Heart right ventricle (tissue), 16 donors: Measurements from ENCODE around the gene TSEN54. TPM values are rescaled to one million over a fixed set of nuclear protein-coding genes. Genes with fewer than 3 reads are reported as not detected.

Experiments used
- ATAC-seq, 8 donors: fragments of 200-7000 bp; cut with Tn5 transposase; one replicate each; pipeline ENCODE4 v1.9.1; 2020; ENCODE audit warnings: mild to moderate bottlenecking in 8 of 8, moderate library complexity in 8 of 8, moderate number of reproducible peaks in 1 of 8
- DNase-seq, 2 donors: peaks; one replicate each; pipeline ENCODE4 v3.0.0-alpha.2; 2020
- H3K27ac ChIP-seq, 10 donors: fragments of 200-600 bp; sonication (generic) in 2 of 10; one replicate each; pipeline versions ENCODE4 v1.5.0 to v1.8.0; 2020 to 2022; ENCODE audit warnings: mild to moderate bottlenecking in 3 of 10
- H3K27me3 ChIP-seq, 7 donors: fragments of 200-600 bp; one replicate each; pipeline ENCODE4 v1.8.0; 2021 to 2022; ENCODE audit warnings: mild to moderate bottlenecking in 2 of 7
- H3K36me3 ChIP-seq, 9 donors: fragments of 200-600 bp; sonication (generic) in 1 of 9; one replicate each; pipeline versions ENCODE4 v1.5.0 to v1.8.0; 2020 to 2022; ENCODE audit warnings: mild to moderate bottlenecking in 2 of 9
- H3K4me1 ChIP-seq, 9 donors: fragments of 200-600 bp; sonication (generic) in 1 of 9; one replicate each; pipeline versions ENCODE4 v1.5.0 to v1.8.0; 2020 to 2022; ENCODE audit warnings: mild to moderate bottlenecking in 4 of 9
- H3K4me3 ChIP-seq, 10 donors: fragments of 200-600 bp; sonication (generic) in 2 of 10; one replicate each; pipeline versions ENCODE4 v1.5.0 to v1.8.0; 2020 to 2022; ENCODE audit warnings: mild to moderate bottlenecking in 7 of 10, moderate library complexity in 2 of 10
- H3K9me3 ChIP-seq, 11 donors: fragments of 200-600 bp in 10 of 11; sonication (generic) in 2 of 11; one replicate each; pipeline versions ENCODE4 v1.5.0 to v1.8.0; 2013 to 2022; ENCODE audit warnings: mild to moderate bottlenecking in 2 of 11, control low read depth in 1 of 11, moderate library complexity in 1 of 11
- WGBS, 2 donors: extraction: QIAGEN DNeasy Blood & Tissue Kit; methylation state at CpG; one replicate each; pipeline ENCODE4 v1.1.7; 2013; ENCODE audit warnings: inconsistent platforms in 1 of 2; 5-methylcytosine and 5-hydroxymethylcytosine counted together
- intact Hi-C, 10 donors: fragments of 100-400 bp; cut with DNase I; formaldehyde crosslinking; loops; one replicate each; pipeline versions ENCODE4 v1.11.1 to v1.14.2; 2022
- polyA plus RNA-seq, 2 donors: library from polyadenylated mRNA; stranded (reverse); fragments of 200-250 nt; gene quantifications; one replicate each; pipeline ENCODE4 v1.2.3, GENCODE V29; 2013
- total RNA-seq, 10 donors: library from RNA; stranded (reverse); fragmentation: NEBNext Ultra II Directional in 3 of 10; extraction: Animal tissue kit (Norgen Biotek cat#: 25700) in 3 of 10; gene quantifications; one replicate each; pipeline versions ENCODE4 v1.2.1 to v1.2.4, GENCODE V29; 2021 to 2023
- TF ChIP-seq, protein P1 (sequence below), 9 donors: fragments of 200-600 bp; sonication (generic) in 2 of 9; IDR thresholded peaks; one replicate each; pipeline versions ENCODE4 v1.5.0 to v1.8.0; 2021 to 2022; ENCODE audit warnings: antibody characterized with exemption in 9 of 9, mild to moderate bottlenecking in 5 of 9, moderate library complexity in 1 of 9
- donor health status: Arrhythmogenic right ventricular cardiomyopathy.
- donor health status: ischemic (EF 13 %, LVEDD 7.1; RV severe dilation, severe dysfunction).
- donor health status: healthy with polysubstance abuse.
- donor health status: DM: no; HTN: yes; CAD: no.
- donor health status: DM: no; HTN: no; CAD: no.
- donor health status: ischemic (EF 25% LVEDD 6.9; RV normal size, moderate dysfunction).
- donor health status: ischemic (EF 25% LVEDD 5.7; RV mildly dilated, moderate dysfunction).
- donor health status: healthy.
- donor health status: DM: yes; HTN: yes; CAD: no.
- donor health status: Ischemic cardiomyopathy.
- donor health status: ischemic (EF 35%, LVEDD 5.7; RV mildly dilated, moderate dysfunction).
- donor health status: nonischemic (EF 11% LVEDD 7.7; RV severe dilation, severe dysfunction).
- donor health status: DM: yes; HTN: yes; CAD: no.
- donor health status: PGD.
- donor health status: ischemic (EF 29% LVEDD 5.4; RV normal size, mild dysfunction).
- donor health status: nonischemic (EF 23%, LVEDD 6.1; RV moderate dilation, normal function).

The TSEN54 gene
- total and polyA plus RNA-seq, 12 donors = 4.2 to 18.1 (median 6.7) TPM

DNA sequence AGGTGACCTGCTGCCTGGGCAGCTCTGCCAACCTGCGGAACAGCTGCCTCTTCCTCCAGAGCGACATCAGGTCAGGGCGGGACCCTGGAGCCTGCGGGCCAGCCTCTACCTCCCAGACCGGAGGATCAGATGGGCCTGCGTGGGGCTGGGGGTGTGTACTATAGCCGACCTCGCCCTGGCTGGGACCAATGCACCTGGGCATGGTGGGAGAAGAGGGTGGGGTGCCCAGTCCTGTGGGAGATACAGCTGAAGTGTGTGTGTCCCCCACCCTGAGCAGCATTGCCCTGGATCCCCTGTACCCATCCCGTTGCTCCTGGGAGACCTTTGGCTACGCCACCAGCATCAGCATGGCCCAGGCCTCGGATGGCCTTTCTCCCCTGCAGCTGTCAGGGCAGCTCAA is 20.3 kb upstream of the TSEN54 start:
- Histone ChIP-seq H3K4me3 (no peak overlapping the region), H3K36me3 (peaks cover 0 to 100% (median 49%) of the 10 kb centered on the region in 9 donors), H3K4me1 (peaks cover 8 to 38% (median 29%) of the 10 kb centered on the region in 9 donors), H3K27ac (no peak overlapping the region), H3K9me3 (no peaks in the 10 kb centered on the region), H3K27me3 (no peaks in the 10 kb centered on the region)
- WGBS, 2 donors = 94 to 98% methylated on average over 11 of the region's 11 CpGs
- ATAC-seq = no peak
- intact Hi-C loops = no loop called here
- DNase-seq = no peak
- TF ChIP-seq, protein P1, sequence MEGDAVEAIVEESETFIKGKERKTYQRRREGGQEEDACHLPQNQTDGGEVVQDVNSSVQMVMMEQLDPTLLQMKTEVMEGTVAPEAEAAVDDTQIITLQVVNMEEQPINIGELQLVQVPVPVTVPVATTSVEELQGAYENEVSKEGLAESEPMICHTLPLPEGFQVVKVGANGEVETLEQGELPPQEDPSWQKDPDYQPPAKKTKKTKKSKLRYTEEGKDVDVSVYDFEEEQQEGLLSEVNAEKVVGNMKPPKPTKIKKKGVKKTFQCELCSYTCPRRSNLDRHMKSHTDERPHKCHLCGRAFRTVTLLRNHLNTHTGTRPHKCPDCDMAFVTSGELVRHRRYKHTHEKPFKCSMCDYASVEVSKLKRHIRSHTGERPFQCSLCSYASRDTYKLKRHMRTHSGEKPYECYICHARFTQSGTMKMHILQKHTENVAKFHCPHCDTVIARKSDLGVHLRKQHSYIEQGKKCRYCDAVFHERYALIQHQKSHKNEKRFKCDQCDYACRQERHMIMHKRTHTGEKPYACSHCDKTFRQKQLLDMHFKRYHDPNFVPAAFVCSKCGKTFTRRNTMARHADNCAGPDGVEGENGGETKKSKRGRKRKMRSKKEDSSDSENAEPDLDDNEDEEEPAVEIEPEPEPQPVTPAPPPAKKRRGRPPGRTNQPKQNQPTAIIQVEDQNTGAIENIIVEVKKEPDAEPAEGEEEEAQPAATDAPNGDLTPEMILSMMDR (IDR thresholded peaks at IDR 0.05) = no peak

DNA sequence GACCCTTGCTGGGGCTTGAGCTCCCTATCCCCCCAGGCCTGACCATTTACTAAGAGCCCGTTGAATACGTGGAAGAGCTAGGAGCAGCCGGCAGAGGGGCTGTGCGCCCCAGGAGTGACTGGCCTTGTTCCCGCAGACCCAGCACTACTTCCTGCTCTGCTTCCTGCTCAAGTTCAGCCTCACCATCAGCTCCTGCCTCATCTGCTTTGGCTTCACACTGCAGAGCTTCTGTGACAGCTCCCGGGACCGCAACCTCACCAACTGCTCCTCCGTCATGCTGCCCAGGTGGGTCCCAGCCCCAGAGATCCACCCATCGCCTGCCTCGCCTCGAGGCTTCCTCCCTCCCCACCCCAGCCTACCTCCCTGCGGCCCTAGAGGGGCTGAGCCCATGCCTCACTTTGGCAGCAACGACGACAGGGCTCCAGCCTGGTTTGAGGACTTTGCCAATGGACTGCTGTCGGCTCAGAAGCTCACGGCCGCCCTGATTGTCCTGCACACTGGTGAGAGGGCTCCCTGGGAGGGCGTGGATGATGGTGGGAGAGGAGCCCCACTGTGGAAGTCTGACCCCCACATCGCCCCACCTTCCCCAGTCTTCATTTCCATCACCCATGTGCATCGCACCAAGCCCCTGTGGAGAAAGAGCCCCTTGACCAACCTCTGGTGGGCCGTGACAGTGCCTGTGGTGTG is 18.1 kb upstream of the TSEN54 start:
- DNase-seq = peak in 1 of 2 donors; percentile 14
- Histone ChIP-seq H3K27ac (peak overlapping the region in 6 of 10 donors; percentile 45 to 77 (median 64)), H3K27me3 (no peaks in the 10 kb centered on the region), H3K36me3 (peaks cover 0 to 98% (median 38%) of the 10 kb centered on the region in 9 donors), H3K9me3 (no peaks in the 10 kb centered on the region), H3K4me3 (peak overlapping the region in 1 of 10 donors; percentile 0), H3K4me1 (peaks cover 11 to 47% (median 33%) of the 10 kb centered on the region in 9 donors)
- WGBS, 2 donors = 65 to 76% methylated on average over 21 of the region's 21 CpGs
- intact Hi-C loops = no loop called here
- peak in 2 of 8 donors; percentile 12 to 36 for ATAC-seq
- TF ChIP-seq, protein P1 (IDR thresholded peaks at IDR 0.05) = no peak

DNA sequence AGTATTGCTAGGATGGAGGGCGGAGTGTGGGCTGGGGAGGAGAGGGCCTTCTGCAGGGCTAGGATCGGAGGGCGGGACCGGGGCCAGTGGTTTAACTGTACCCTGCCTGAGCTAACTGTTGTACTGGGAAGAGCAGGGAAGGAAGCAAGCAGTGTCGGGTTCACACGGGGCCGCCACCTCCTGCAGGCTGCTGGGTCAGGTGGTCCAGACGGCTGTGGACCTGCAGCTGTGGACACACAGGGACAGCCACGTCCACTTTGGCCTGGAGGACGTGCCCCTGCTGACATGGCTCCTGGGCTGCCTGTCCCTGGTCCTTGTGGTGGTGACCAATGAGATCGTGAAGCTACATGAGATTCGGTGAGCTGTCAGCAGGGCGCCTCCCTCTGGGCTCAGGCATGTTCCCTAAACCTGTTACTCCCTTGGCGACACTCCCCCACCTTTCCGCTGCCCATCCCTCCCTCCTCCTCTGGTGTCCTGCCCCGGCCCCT is 17.6 kb upstream of the TSEN54 start:
- TF ChIP-seq, protein P1 (IDR thresholded peaks at IDR 0.05) = peak in 2 of 9 donors; percentile 5 to 12
- peak in 1 of 2 donors; percentile 35 for DNase-seq
- Histone ChIP-seq H3K36me3 (peaks cover 0 to 98% (median 34%) of the 10 kb centered on the region in 9 donors), H3K9me3 (no peaks in the 10 kb centered on the region), H3K27me3 (no peaks in the 10 kb centered on the region), H3K27ac (peak overlapping the region in 7 of 10 donors; percentile 0 to 77 (median 63)), H3K4me3 (peak overlapping the region in 1 of 10 donors; percentile 0), H3K4me1 (peaks cover 11 to 47% (median 33%) of the 10 kb centered on the region in 9 donors)
- 52 to 54% methylated on average over 16 of the region's 16 CpGs for WGBS, 2 donors
- intact Hi-C loops = no loop called here
- ATAC-seq = peak in 7 of 8 donors; percentile 3 to 20 (median 4)

DNA sequence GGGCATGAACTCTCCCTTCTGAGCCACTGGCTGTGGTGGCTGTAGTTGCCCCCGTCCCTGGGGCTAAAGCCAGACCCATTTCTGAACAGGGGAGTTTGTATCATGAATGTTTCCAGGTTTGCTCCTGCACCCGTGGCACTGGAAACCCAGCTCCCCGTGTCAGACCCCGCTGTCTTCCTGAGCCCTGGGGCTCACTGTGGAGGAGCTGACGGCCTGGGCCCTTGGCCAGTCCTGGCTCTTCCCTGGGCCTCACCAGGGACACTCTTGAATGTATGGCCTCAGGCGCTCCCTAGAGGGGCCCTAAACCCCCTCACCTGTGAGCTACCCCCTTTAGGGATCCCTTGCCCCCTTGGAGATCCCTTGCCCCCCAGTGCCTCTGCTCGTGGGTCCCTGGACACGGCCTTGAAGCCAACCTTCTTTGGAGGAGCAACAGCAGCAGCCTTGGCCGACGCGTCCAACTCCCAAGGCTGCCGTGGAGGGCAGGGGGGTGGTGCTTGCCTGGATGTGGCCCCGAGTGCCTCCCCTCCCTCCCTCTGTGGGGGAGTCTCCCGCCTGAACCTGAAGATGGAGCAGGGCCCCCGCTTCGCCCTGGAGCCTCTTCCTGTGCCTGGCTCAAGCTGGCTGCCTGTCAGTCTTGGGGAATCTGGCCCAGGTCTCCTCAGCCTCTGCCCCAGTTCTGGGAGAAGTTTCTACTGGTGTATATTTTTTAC is 16.9 kb upstream of the TSEN54 start:
- DNase-seq (peak in 1 of 2 donors; percentile 36), ATAC-seq (peak in 4 of 8 donors; percentile 17 to 23 (median 18))
- intact Hi-C loops = no loop called here
- Histone ChIP-seq H3K27me3 (no peaks in the 10 kb centered on the region), H3K4me3 (no peak overlapping the region), H3K27ac (peak overlapping the region in 9 of 10 donors; percentile 0 to 77 (median 57)), H3K4me1 (peaks cover 11 to 47% (median 33%) of the 10 kb centered on the region in 9 donors), H3K36me3 (peaks cover 0 to 98% (median 28%) of the 10 kb centered on the region in 9 donors), H3K9me3 (no peaks in the 10 kb centered on the region)
- WGBS, 2 donors = 52 to 60% methylated on average over 16 of the region's 16 CpGs
- TF ChIP-seq, protein P1 (IDR thresholded peaks at IDR 0.05) = no peak
